ENCODE data around the gene CKAP5. TPM values are rescaled to one million over a fixed set of nuclear protein-coding genes. Genes with fewer than 3 reads are reported as not detected.

Gene CKAP5
- polyA plus RNA-seq, 1 experiment, result 114 TPM

DNA sequence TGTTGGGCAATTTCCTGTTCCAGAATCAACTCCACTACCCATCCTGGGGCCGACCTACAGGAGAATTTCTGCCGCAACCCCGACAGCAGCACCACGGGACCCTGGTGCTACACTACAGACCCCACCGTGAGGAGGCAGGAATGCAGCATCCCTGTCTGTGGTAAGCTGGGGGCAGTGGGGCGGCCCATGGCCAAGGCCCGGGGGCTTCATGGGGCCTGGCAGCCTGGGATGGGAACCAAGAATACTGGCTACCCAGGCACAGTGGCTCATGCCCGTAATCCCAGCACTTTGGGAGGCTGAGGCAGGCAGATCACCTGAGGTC is 122.8 kb downstream of the CKAP5 start:
- ChIA-PET CTCF (no interaction called here), POLR2A (no interaction called here)
- DNase-seq (ENCODE audit: low read depth, low spot score), result no peak
- Histone ChIP-seq H3K4me3 (ENCODE audit: low read depth, low read length) (no peak overlapping the region), H3K27ac (ENCODE audit: low read depth, low read length) (no peak overlapping the region), H3K27me3 (ENCODE audit: control insufficient read depth, insufficient read depth, low read length) (no peaks in the 10 kb centered on the region), H3K9me3 (ENCODE audit: control insufficient read depth, insufficient read depth, low read length) (no peaks in the 10 kb centered on the region)
- TF ChIP-seq, protein P1, sequence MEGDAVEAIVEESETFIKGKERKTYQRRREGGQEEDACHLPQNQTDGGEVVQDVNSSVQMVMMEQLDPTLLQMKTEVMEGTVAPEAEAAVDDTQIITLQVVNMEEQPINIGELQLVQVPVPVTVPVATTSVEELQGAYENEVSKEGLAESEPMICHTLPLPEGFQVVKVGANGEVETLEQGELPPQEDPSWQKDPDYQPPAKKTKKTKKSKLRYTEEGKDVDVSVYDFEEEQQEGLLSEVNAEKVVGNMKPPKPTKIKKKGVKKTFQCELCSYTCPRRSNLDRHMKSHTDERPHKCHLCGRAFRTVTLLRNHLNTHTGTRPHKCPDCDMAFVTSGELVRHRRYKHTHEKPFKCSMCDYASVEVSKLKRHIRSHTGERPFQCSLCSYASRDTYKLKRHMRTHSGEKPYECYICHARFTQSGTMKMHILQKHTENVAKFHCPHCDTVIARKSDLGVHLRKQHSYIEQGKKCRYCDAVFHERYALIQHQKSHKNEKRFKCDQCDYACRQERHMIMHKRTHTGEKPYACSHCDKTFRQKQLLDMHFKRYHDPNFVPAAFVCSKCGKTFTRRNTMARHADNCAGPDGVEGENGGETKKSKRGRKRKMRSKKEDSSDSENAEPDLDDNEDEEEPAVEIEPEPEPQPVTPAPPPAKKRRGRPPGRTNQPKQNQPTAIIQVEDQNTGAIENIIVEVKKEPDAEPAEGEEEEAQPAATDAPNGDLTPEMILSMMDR (IDR thresholded peaks at IDR 0.05; ENCODE audit: low read depth, low read length), result no peak

DNA sequence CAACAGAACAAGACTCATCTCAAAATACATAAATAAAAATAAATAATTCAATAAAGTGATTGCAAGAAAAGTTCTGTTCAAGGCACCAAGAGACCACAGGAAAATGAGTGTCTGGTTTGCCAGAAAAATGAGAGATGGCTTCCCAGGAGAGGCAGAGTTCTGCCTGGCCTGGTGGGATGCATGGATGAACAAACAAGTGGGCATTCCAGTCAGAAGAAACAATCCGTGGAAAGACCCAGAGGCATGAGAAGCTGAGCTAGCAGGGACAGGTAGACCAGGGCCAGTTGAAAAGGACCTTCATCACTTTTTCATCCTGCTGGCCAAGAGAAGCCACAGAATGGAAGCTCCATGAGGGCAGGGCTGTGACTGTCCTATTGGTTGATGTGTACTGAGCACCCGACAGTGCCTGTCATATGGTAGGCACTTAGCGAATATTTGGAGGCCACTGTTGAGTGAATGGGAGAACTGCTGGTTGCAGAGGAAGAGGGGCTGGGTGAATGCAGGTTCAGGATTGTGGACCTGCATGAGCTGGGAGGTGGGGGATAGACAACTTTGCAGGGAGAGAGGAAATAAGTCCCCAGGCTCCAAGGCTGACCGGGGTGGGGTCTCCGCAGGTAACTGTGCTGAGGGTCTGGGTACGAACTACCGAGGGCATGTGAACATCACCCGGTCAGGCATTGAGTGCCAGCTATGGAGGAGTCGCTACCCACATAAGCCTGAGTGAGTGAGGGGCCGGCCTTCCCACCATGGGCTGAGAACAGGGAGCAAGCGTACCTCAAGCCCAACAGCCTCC is 123.3 kb downstream of the CKAP5 start:
- Histone ChIP-seq H3K4me3 (ENCODE audit: low read depth, low read length) (no peak overlapping the region), H3K27me3 (ENCODE audit: control insufficient read depth, insufficient read depth, low read length) (no peaks in the 10 kb centered on the region), H3K9me3 (ENCODE audit: control insufficient read depth, insufficient read depth, low read length) (no peaks in the 10 kb centered on the region), H3K27ac (ENCODE audit: low read depth, low read length) (no peak overlapping the region)
- ChIA-PET CTCF (no interaction called here), POLR2A (no interaction called here)
- TF ChIP-seq, protein P1 (IDR thresholded peaks at IDR 0.05; ENCODE audit: low read depth, low read length), result no peak
- DNase-seq (ENCODE audit: low read depth, low spot score), result no peak

DNA sequence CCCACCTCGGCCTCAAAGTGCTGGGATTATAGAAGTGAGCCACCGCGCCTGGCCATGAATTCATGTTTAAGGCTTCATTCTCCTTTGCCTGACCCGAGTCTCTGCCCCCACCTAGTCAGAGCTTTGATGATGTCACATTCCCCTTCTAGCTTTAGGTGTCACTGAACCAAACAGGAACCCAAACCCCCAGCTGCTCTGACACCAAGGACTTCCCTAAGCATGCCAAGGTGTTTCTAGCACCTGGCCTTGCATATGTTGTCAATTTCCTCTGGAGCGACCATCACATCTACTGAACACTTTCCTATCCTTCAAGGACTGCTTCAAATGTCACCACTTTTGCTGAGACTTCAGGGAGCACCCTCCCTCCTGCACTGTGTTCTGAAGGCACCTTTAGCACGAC is 124.8 kb downstream of the CKAP5 start:
- H3K27ac ChIP-seq (ENCODE audit: low read depth, low read length), result no peak overlapping the region
- POLR2A ChIA-PET, result no interaction called here
- TF ChIP-seq, protein P1 (IDR thresholded peaks at IDR 0.05; ENCODE audit: low read depth, low read length), result no peak
- H3K27me3 ChIP-seq (ENCODE audit: control insufficient read depth, insufficient read depth, low read length), result no peaks in the 10 kb centered on the region
- DNase-seq (ENCODE audit: low read depth, low spot score), result no peak
- CTCF ChIA-PET, result no interaction called here
- no peaks in the 10 kb centered on the region for H3K9me3 ChIP-seq (ENCODE audit: control insufficient read depth, insufficient read depth, low read length)
- H3K4me3 ChIP-seq (ENCODE audit: low read depth, low read length), result no peak overlapping the region

DNA sequence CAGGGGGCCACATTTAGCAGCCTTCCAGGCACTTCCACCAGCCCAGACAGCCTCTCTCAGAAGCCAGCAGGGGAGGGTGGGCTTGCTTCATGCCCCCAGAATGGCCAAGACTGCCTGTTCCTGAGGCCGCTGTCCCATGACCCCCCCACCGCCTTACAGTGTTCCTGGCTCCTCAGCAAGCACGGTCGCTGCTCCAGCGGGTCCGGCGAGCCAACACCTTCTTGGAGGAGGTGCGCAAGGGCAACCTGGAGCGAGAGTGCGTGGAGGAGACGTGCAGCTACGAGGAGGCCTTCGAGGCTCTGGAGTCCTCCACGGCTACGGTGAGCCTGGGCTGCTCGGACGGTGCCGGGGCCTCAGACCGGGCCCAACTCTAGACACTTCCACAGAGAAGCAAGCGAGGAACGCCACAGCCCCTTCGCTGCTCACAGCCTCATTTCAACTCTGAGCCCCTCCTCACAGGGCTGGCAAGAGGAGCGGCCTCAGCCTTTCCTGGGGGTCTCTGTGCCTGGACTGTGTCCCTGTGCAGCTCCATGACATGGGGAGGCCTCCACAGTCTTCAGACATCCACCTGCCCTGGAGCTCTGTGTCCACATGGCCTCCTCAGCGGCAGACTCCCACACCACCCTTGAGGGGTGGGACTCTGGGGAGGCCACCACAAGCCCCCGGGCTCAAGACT is 126.4 kb downstream of the CKAP5 start:
- TF ChIP-seq, protein P1 (IDR thresholded peaks at IDR 0.05; ENCODE audit: low read depth, low read length), result no peak
- no peak for DNase-seq (ENCODE audit: low read depth, low spot score)
- ChIA-PET CTCF (no interaction called here), POLR2A (no interaction called here)
- no peak overlapping the region for H3K4me3 ChIP-seq (ENCODE audit: low read depth, low read length)
- H3K9me3 ChIP-seq (ENCODE audit: control insufficient read depth, insufficient read depth, low read length), result no peaks in the 10 kb centered on the region
- no peaks in the 10 kb centered on the region for H3K27me3 ChIP-seq (ENCODE audit: control insufficient read depth, insufficient read depth, low read length)
- H3K27ac ChIP-seq (ENCODE audit: low read depth, low read length), result no peak overlapping the region

DNA sequence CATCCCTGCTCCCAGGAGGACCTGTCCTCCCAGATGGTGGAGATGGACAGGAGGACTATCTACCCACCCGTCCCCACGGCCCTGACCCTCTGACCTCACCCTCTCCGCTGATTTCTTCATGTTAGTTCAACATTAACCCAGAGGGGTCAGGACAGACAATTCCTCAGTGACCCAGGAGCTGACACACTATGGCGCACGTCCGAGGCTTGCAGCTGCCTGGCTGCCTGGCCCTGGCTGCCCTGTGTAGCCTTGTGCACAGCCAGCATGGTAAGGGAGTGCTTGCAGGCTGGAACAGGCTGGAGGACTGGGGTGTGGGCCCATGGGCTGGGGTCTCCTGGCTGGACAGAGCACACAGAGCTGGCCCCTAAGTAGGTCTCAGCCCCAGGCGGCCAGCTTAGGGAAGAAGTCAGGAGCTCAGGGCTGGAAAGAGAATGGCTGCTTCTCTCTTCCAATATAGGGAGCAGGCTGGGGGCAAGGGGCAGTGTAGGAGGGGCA is 127.0 kb downstream of the CKAP5 start, which contains the start of gene F2:
TSS of gene F2 (plus strand) at position 166 of the 495 bp plus-strand sequence. CDS start at position 189, 23 bp downstream.
- H3K4me3 ChIP-seq (ENCODE audit: low read depth, low read length), result no peak within 1 kb of the TSS
- POLR2A ChIA-PET, result interaction anchor here (0.6 kb wide), 1 partner anchor 10 kb away, joined by 4 read pairs; no protein-coding TSS in a partner anchor
- TF ChIP-seq, protein P1 (IDR thresholded peaks at IDR 0.05; ENCODE audit: low read depth, low read length), result no peak
- H3K27ac ChIP-seq (ENCODE audit: low read depth, low read length), result no peak within 1 kb of the TSS
- no peaks in the 10 kb centered on the region for H3K9me3 ChIP-seq (ENCODE audit: control insufficient read depth, insufficient read depth, low read length)
- H3K27me3 ChIP-seq (ENCODE audit: control insufficient read depth, insufficient read depth, low read length), result no peaks in the 10 kb centered on the region
- DNase-seq (ENCODE audit: low read depth, low spot score), result no peak
- CTCF ChIA-PET, result no interaction called here

Measured in AG04450 (cell line).